K562 (cell line): Measurements from ENCODE around the gene PLA2G12B.

ENCODE experiments used
- BDP1 ChIP-seq: IDR thresholded peaks from 3 replicates; pipeline ENCODE4 v1.6.1; 2011; ENCODE audit not compliant: insufficient read length, insufficient read depth
- CREM ChIP-seq: IDR thresholded peaks from 2 replicates; pipeline ENCODE4 v1.6.1; 2014; ENCODE audit warnings: antibody characterized with exemption, low read depth
- HNRNPK ChIP-seq: fragments of 200-400 bp; formaldehyde crosslinking; IDR thresholded peaks from one replicate; pipeline ENCODE4 v1.6.1; 2018; ENCODE audit warnings: mild to moderate bottlenecking, low read depth, low read length; ENCODE audit not compliant: poor library complexity, severe bottlenecking
- JUN ChIP-seq, 2 experiments: sonication (generic) in 1 of 2; formaldehyde crosslinking in 1 of 2; IDR thresholded peaks; 2 replicates each; pipeline versions ENCODE4 v1.6.1 to v1.8.0; 2012 to 2022; ENCODE audit warnings: borderline replicate concordance in 2 of 2, mild to moderate bottlenecking in 2 of 2, improper control_type of control experiment in 1 of 2, low read depth in 1 of 2, low read length in 1 of 2, missing genetic modification reagents in 1 of 2
- KLF13 ChIP-seq: fragments of 450-650 bp; IDR thresholded peaks from 2 replicates; pipeline ENCODE4 v1.6.1; 2016; ENCODE audit warnings: missing genetic modification characterization, low read depth, mild to moderate bottlenecking, missing compliant biosample characterization, moderate library complexity, borderline replicate concordance
- MYBL2 ChIP-seq, 2 experiments: fragments of 450-650 bp in 1 of 2; sonication (generic) in 1 of 2; formaldehyde crosslinking in 1 of 2; IDR thresholded peaks; 2 replicates each; pipeline versions ENCODE4 v1.6.1 to v1.8.1; 2017 to 2022; ENCODE audit warnings: borderline replicate concordance in 1 of 2, inconsistent platforms in 1 of 2, low read depth in 1 of 2, mild to moderate bottlenecking in 1 of 2, missing genetic modification reagents in 1 of 2, moderate library complexity in 1 of 2
- USF2 ChIP-seq: sonication (generic); formaldehyde crosslinking; IDR thresholded peaks from 2 replicates; pipeline ENCODE4 v1.5.0; 2020; ENCODE audit warnings: missing genetic modification reagents
- VEZF1 ChIP-seq: fragments of 200-800 bp; sonication (Bioruptor generic); IDR thresholded peaks from 2 replicates; pipeline ENCODE4 v1.6.1; 2017; ENCODE audit warnings: missing genetic modification characterization, missing compliant biosample characterization
- ZNF609 ChIP-seq: sonication (generic); formaldehyde crosslinking; IDR thresholded peaks from 2 replicates; pipeline ENCODE4 v1.8.1; 2023; ENCODE audit warnings: missing genetic modification reagents, mild to moderate bottlenecking, borderline replicate concordance
- ZNF77 ChIP-seq: fragments of 250-450 bp; sonication (Bioruptor Pico); IDR thresholded peaks from 2 replicates; pipeline ENCODE4 v1.5.0; 2020

GRCh38 chr10:72904806-72905205 is 49.8 kb downstream of the PLA2G12B start:
- TF ChIP-seq JUN (IDR thresholded peaks at IDR 0.05; ENCODE audit: borderline replicate concordance, low read depth, low read length) (no peak), JUN (CRISPR knock-in tag; IDR thresholded peaks at IDR 0.05; ENCODE audit: borderline replicate concordance) (no peak), USF2 (CRISPR knock-in tag) (no peak), KLF13 (no peak), CREM (no peak), HNRNPK (no peak), MYBL2 (IDR thresholded peaks at IDR 0.05; ENCODE audit: low read depth) (no peak), MYBL2 (CRISPR knock-in tag; IDR thresholded peaks at IDR 0.05; ENCODE audit: borderline replicate concordance) (no peak), VEZF1 (CRISPR knock-in tag) (no peak), ZNF77 (no peak), ZNF609 (CRISPR knock-in tag) (no peak), BDP1 (no peak)
